Heart left ventricle (tissue), 16 donors: ENCODE results near the gene HELZ. TPM values are rescaled to one million over a fixed set of nuclear protein-coding genes. Genes with fewer than 3 reads are reported as not detected.

ENCODE experiments used
- ATAC-seq, 4 donors: fragments of 200-7000 bp; cut with Tn5 transposase; one replicate each; pipeline ENCODE4 v1.9.1; 2020 to 2022; ENCODE audit warnings: moderate library complexity in 4 of 4, mild to moderate bottlenecking in 3 of 4, moderate number of reproducible peaks in 1 of 4
- DNase-seq, 5 donors: peaks; one replicate each; pipeline ENCODE4 v3.0.0-alpha.2; 2020
- H3K27ac ChIP-seq, 12 donors: fragments of 200-600 bp; sonication (generic) in 4 of 12; one replicate each; pipeline versions ENCODE4 v1.5.0 to v1.8.0; 2016 to 2022; ENCODE audit warnings: mild to moderate bottlenecking in 2 of 12
- H3K27me3 ChIP-seq, 9 donors: fragments of 200-600 bp; sonication (generic) in 2 of 9; one replicate each; pipeline versions ENCODE4 v1.5.1 to v1.8.0; 2016 to 2022; ENCODE audit warnings: mild to moderate bottlenecking in 3 of 9
- H3K36me3 ChIP-seq, 9 donors: fragments of 200-600 bp; sonication (generic) in 2 of 9; one replicate each; pipeline versions ENCODE4 v1.5.0 to v1.8.0; 2018 to 2022; ENCODE audit warnings: mild to moderate bottlenecking in 2 of 9
- H3K4me1 ChIP-seq, 12 donors: fragments of 200-600 bp; sonication (generic) in 4 of 12; one replicate each; pipeline versions ENCODE4 v1.5.0 to v1.8.0; 2016 to 2022; ENCODE audit warnings: mild to moderate bottlenecking in 3 of 12
- H3K4me3 ChIP-seq, 12 donors: fragments of 200-600 bp; sonication (generic) in 4 of 12; one replicate each; pipeline versions ENCODE4 v1.5.0 to v1.8.0; 2017 to 2022; ENCODE audit warnings: mild to moderate bottlenecking in 9 of 12, moderate library complexity in 4 of 12
- H3K9me3 ChIP-seq, 12 donors: fragments of 200-600 bp; sonication (generic) in 4 of 12; one replicate each; pipeline versions ENCODE4 v1.5.0 to v1.8.0; 2016 to 2022; ENCODE audit warnings: mild to moderate bottlenecking in 1 of 12
- POLR2A ChIP-seq, 2 donors: fragments of 450-650 bp; IDR thresholded peaks; one replicate each; pipeline ENCODE4 v1.6.1; 2017; ENCODE audit warnings: antibody characterized with exemption in 2 of 2, mild to moderate bottlenecking in 2 of 2, moderate library complexity in 2 of 2
- WGBS, 4 donors: extraction: QIAGEN DNeasy Blood & Tissue Kit in 2 of 4; methylation state at CpG; one replicate each; pipeline versions ENCODE4 v1.1.5 to v1.1.7; 2013 to 2018; 5-methylcytosine and 5-hydroxymethylcytosine counted together
- intact Hi-C, 10 donors: fragments of 100-400 bp; cut with DNase I; formaldehyde crosslinking; loops; one replicate each; pipeline versions ENCODE4 v1.11.1 to v1.14.2; 2022
- polyA plus RNA-seq, 2 donors: library from polyadenylated mRNA; stranded (reverse); fragments of 200-250 nt; gene quantifications; one replicate each; pipeline ENCODE4 v1.2.3, GENCODE V29; 2013
- total RNA-seq, 9 donors: library from RNA; depleted of rRNA in 2 of 9; stranded (reverse); fragments of >200 nt in 2 of 9; fragmentation: NEBNext Ultra II Directional in 3 of 9; extraction: Animal tissue kit (Norgen Biotek cat#: 25700) in 3 of 9; gene quantifications; one replicate each; pipeline versions ENCODE4 v1.1.0 to v1.2.4, GENCODE V29; 2016 to 2023
- TF ChIP-seq, protein P1 (sequence below), 12 donors: fragments of 200-600 bp; sonication (generic) in 4 of 12; IDR thresholded peaks; one replicate each; pipeline versions ENCODE4 v1.5.0 to v1.8.0; 2018 to 2022; ENCODE audit warnings: antibody characterized with exemption in 12 of 12, mild to moderate bottlenecking in 5 of 12
- donor health status: ischemic (EF 13 %, LVEDD 7.1; RV severe dilation, severe dysfunction).
- donor health status: healthy with polysubstance abuse.
- donor health status: DM: no; HTN: yes; CAD: no.
- donor health status: DM: no; HTN: no; CAD: no.
- donor health status: ischemic (EF 25% LVEDD 6.9; RV normal size, moderate dysfunction).
- donor health status: ischemic (EF 25% LVEDD 5.7; RV mildly dilated, moderate dysfunction).
- donor health status: healthy.
- donor health status: DM: yes; HTN: yes; CAD: no.
- donor health status: ischemic (EF 35%, LVEDD 5.7; RV mildly dilated, moderate dysfunction).
- donor health status: nonischemic (EF 11% LVEDD 7.7; RV severe dilation, severe dysfunction).
- donor health status: DM: yes; HTN: yes; CAD: no.
- donor health status: PGD.
- donor health status: ischemic (EF 29% LVEDD 5.4; RV normal size, mild dysfunction).
- donor health status: nonischemic (EF 23%, LVEDD 6.1; RV moderate dilation, normal function).

HELZ gene
- total and polyA plus RNA-seq, 11 donors = 5.1 to 48.4 (median 30.3) TPM

GRCh38 chr17:67196422-67196821 lies 48.6 kb downstream of the HELZ start:
- H3K9me3 ChIP-seq = no peaks in the 10 kb centered on the region
- 97 to 100% (median 98%) methylated on average over 1 of the region's 1 CpG for WGBS, 4 donors
- TF ChIP-seq POLR2A (IDR thresholded peaks at IDR 0.05) = no peak
- TF ChIP-seq, protein P1, sequence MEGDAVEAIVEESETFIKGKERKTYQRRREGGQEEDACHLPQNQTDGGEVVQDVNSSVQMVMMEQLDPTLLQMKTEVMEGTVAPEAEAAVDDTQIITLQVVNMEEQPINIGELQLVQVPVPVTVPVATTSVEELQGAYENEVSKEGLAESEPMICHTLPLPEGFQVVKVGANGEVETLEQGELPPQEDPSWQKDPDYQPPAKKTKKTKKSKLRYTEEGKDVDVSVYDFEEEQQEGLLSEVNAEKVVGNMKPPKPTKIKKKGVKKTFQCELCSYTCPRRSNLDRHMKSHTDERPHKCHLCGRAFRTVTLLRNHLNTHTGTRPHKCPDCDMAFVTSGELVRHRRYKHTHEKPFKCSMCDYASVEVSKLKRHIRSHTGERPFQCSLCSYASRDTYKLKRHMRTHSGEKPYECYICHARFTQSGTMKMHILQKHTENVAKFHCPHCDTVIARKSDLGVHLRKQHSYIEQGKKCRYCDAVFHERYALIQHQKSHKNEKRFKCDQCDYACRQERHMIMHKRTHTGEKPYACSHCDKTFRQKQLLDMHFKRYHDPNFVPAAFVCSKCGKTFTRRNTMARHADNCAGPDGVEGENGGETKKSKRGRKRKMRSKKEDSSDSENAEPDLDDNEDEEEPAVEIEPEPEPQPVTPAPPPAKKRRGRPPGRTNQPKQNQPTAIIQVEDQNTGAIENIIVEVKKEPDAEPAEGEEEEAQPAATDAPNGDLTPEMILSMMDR (IDR thresholded peaks at IDR 0.05) = no peak
- H3K36me3 ChIP-seq = peaks cover 0 to 83% (median 46%) of the 10 kb centered on the region in 9 donors
- peaks cover 0 to 6% (median 0%) of the 10 kb centered on the region in 12 donors for H3K4me1 ChIP-seq
- intact Hi-C loops = no loop called here
- no peaks in the 10 kb centered on the region for H3K27me3 ChIP-seq
- H3K4me3 ChIP-seq = no peak overlapping the region
- ATAC-seq (no peak), DNase-seq (no peak)
- no peak overlapping the region for H3K27ac ChIP-seq

DNA sequence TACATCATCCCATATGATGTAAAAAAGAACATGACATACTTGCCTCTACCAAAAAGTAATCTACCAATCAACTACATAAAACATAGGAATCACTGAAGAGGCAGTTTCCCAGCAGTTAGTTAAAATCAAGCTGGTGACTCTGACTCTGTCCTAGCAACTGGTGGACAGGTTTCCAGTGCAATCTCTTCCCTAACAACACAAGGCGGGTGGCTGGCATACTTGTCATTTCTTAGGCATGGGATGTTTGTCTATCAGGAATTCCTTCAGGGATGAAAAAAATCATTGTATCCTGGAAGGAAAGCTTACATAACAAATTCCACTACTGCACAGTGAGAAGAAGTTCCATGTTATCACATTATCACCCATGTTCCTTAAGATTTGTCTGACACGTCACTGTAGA lies 50.9 kb downstream of the HELZ start:
- H3K36me3 ChIP-seq = peaks cover 0 to 74% (median 31%) of the 10 kb centered on the region in 9 donors
- peak in 1 of 4 donors; percentile 28 for ATAC-seq
- peaks cover 0 to 6% (median 0%) of the 10 kb centered on the region in 12 donors for H3K4me1 ChIP-seq
- H3K4me3 ChIP-seq = no peak overlapping the region
- H3K27me3 ChIP-seq = no peaks in the 10 kb centered on the region
- DNase-seq = no peak
- TF ChIP-seq, protein P1 (IDR thresholded peaks at IDR 0.05) = no peak
- no peak for TF ChIP-seq POLR2A (IDR thresholded peaks at IDR 0.05)
- H3K9me3 ChIP-seq = no peaks in the 10 kb centered on the region
- no peak overlapping the region for H3K27ac ChIP-seq
- WGBS, 4 donors = 78 to 79% (median 78%) methylated on average over 2 of the region's 2 CpGs
- intact Hi-C loops = no loop called here

- TF ChIP-seq, protein P1 (IDR thresholded peaks at IDR 0.05) = no peak
- TF ChIP-seq POLR2A (IDR thresholded peaks at IDR 0.05) = no peak
- H3K36me3 ChIP-seq = peaks cover 0 to 62% (median 33%) of the 10 kb centered on the region in 9 donors
- no peak for DNase-seq
- H3K9me3 ChIP-seq = no peaks in the 10 kb centered on the region
- H3K4me3 ChIP-seq = no peak overlapping the region
- H3K4me1 ChIP-seq = peaks cover 0 to 14% (median 2%) of the 10 kb centered on the region in 12 donors
- 95 to 97% (median 96%) methylated on average over 1 of the region's 1 CpG for WGBS, 4 donors
- H3K27me3 ChIP-seq = no peaks in the 10 kb centered on the region
- intact Hi-C loops = no loop called here
- H3K27ac ChIP-seq = no peak overlapping the region
- no peak for ATAC-seq
Observed at GRCh38 chr17:67187927-67188326, 57.1 kb downstream of the HELZ start.

GRCh38 chr17:67186782-67187181 lies 58.2 kb downstream of the HELZ start:
- ATAC-seq = no peak
- H3K27ac ChIP-seq = no peak overlapping the region
- H3K36me3 ChIP-seq = peaks cover 0 to 65% (median 32%) of the 10 kb centered on the region in 9 donors
- DNase-seq = no peak
- no peaks in the 10 kb centered on the region for H3K27me3 ChIP-seq
- H3K9me3 ChIP-seq = no peaks in the 10 kb centered on the region
- no peak overlapping the region for H3K4me3 ChIP-seq
- WGBS, 4 donors = 97 to 99% (median 98%) methylated on average over 4 of the region's 4 CpGs
- peaks cover 0 to 15% (median 2%) of the 10 kb centered on the region in 12 donors for H3K4me1 ChIP-seq
- intact Hi-C loops = no loop called here
- TF ChIP-seq, protein P1 (IDR thresholded peaks at IDR 0.05) = no peak
- no peak for TF ChIP-seq POLR2A (IDR thresholded peaks at IDR 0.05)
